IPS DF 19.7 (cell line): ENCODE measurements around the gene LAYN.
A peak's percentile ranks its signal among the peaks of the same experiment; 100 is the strongest.

Experiments
- DNase-seq: peaks from one replicate; pipeline ENCODE4 v3.0.0-alpha.2; 2013; ENCODE audit warnings: low read depth, low spot score

Gene LAYN

GRCh38 chr11:111540114-111540936 lies at the start of gene LAYN:
LAYN (plus strand) TSS chr11:111540720; CDS start chr11:111540844, 124 bp downstream.
- no peak for DNase-seq

- DNase-seq = no peak
Measured at GRCh38 chr11:111494040-111494439, 46.5 kb upstream of the LAYN start.

- no peak for DNase-seq
Measured at GRCh38 chr11:111499483-111499882, 41.0 kb upstream of the LAYN start.

DNA sequence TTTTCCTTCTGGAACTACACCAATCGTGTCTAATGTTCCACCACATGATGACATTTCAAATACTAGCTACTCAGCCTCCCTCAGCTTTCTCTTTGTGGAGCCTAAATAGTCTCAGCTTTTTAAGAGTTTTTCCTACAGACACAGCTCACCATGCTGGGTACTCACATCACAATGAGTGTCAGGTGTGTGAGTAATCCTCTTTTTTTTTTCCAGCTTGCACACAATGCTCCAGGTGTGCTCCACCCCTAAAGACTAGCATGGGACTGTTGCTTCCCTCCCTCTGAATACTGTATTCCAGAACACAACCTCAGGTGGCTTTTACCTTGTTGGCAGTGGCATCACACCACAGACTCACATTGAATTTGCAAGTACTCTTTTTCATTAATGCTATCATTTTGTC lies 40.0 kb upstream of the LAYN start:
- DNase-seq = no peak

DNA sequence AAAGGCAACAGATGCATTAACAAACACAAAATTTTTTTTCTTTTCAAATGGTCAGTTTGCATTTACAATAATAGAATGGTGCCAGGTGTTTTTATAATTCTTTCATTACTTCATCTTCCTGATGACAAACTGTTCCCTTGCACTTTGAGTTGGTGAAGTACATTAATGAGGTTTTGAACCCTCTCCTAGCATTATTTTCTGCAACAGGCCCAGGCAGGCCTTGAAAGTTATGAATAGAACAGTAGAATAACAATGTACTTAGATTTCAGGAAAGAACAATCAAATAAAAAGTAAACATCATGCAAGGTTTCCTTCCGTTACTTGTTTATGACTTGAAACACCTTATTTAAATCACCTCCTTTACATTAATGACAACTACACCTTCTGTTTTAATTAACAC lies 37.9 kb upstream of the LAYN start:
- DNase-seq = no peak

DNA sequence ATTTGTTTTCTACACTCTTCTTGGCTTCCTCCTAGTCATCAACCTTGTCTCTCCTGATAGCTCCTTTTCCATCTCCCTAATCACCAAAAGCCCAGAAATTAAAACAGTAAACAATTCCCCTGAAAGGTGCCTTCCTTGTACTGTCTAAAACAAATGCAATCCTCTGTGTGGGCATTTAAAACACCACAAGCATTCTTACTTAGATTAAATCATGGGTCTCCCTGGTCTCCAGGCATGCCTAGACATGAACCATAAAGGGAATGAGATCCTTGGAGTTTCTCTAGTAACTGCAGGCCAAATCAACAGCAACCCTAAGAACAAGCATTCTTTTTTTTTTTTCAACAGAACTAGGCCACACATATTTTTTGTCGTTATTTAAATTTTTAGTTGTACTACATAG lies 30.2 kb upstream of the LAYN start:
- DNase-seq = no peak

DNA sequence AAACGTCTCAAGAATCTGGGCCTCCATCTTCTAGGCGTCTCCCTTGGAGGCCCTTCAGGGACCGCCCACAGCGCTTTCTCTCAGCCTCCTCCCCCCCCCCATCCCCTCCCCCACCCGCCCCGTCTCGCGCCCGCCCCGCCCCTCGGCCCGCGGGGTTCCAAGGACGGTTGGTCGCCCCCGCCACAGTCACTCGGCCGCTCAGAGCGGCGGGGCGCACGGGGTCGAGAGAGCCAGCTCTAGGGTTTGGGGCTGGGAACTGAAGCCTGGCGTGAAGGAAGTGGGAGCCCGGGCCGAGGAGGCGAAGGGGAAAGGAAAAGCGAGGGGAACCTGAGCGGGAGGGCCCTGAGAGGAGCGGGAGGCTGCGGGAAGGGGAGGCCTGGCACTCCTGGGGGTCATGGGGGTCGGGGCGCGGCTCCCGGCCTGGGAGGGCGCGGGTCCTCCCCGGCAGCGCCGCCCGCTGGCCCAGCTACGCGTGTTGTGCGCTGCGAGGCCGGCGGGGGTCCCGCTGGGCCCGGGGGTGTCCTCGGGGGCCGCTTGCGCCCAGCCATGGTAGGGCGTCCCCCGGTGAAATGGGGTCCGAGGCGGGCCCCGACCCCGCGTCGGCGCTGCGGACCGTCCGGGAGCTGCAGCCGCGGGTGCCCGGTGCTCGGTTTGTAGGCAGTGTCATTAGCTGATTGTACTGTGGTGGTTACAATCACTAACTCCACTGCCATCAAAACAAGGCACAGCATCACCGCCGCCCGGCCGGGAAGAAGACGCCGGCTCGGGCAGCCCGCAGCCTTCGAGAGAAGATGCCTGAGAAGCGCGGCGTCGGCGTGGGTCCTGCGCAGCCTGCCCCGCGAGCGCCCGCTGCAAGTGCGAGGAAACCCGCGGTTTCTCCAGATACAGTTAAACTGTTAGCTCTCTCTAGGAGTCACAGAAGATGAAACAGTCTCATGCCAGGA lies 28.0 kb upstream of the LAYN start, which contains the start of gene BTG4:
TSS of gene BTG4 (minus strand) at position 91 of the 944 bp plus-strand sequence. CDS start 13,610 bp downstream, outside the sequence.
- DNase-seq = no peak

GRCh38 chr11:111513240-111513605 lies 27.3 kb upstream of the LAYN start:
- no peak for DNase-seq

GRCh38 chr11:111514216-111515031 lies 26.1 kb upstream of the LAYN start, which contains the start of gene HOATZ:
HOATZ (plus strand) TSS chr11:111514778; CDS start chr11:111514785, 7 bp downstream.
- peak; percentile 33 for DNase-seq

DNA sequence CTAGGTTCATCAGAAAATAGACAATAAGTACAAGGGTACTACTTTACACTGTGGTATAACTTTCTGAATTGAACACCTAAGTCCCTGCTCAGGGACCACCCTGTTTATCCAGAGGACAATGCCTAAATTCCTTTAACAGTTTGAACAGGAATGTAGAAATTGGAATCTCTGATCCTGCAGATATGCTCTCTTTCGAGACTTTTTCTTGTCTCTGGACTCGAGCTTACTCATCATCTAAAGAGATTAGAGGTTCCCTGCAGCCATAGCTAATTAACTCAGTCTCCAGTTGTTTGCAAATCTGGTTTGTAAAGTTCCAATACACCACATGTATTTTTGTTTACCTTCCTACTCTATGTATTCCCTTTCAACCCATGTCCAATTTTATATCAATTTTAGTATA lies 24.9 kb upstream of the LAYN start:
- DNase-seq = no peak

- no peak for DNase-seq
Measured at GRCh38 chr11:111518668-111519067, 21.9 kb upstream of the LAYN start.

DNA sequence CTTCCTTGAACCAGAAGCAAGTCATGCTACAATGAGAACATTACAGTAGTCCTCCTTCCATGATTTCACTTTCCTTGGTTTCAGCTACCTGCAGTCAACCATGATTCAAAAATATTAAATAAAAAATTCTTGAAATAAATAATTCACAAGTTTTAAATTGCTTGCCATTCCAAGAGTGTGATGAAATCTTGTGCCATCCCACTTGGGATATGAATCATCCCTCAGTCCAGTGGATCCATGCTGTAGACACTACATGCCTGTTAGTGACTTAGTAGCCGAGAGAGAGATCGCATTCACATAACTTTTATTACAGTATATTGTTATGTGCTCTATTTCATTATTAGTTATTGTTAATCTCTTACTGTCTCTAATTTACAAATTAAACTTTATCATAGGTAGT lies 20.0 kb upstream of the LAYN start:
- DNase-seq = no peak

DNA sequence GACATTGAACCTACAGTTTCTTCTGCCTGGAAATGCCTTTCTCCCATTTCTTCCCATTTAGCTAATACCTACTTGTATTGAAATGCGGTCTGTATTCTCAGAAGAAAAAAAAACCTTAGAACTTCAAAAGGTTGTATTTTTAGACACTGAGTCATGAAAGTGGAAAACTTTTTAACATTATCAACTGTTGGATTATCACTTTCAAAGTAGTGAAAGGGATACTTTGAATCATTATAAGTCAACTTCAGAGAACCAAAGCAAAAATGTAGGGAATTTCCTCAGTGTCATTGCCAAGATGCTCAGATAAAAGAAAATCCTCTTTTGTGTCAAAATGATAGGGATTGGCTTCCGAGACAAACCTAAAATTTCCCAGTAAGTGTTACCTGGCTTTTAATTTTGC lies 19.4 kb upstream of the LAYN start:
- no peak for DNase-seq

- no peak for DNase-seq
Measured at GRCh38 chr11:111522426-111522825, 18.1 kb upstream of the LAYN start.

DNA sequence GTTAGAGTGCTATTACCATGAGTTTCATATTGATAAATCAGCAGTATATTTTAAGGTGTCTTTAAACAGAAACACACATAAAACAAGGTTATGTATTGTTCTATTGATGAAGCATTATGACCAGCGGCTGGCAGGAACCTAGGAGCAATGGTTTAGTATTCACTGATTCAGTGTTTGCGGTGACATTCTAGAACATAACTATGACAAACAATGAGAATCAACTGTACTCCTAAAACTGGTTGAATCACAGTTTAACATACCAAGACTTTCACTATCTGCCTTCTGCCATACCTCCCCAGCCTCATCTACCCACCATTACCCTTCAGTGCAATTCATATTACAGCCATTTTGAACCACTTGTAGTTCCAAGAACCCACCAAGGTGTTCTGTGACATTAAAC lies 17.2 kb upstream of the LAYN start:
- DNase-seq = no peak

DNA sequence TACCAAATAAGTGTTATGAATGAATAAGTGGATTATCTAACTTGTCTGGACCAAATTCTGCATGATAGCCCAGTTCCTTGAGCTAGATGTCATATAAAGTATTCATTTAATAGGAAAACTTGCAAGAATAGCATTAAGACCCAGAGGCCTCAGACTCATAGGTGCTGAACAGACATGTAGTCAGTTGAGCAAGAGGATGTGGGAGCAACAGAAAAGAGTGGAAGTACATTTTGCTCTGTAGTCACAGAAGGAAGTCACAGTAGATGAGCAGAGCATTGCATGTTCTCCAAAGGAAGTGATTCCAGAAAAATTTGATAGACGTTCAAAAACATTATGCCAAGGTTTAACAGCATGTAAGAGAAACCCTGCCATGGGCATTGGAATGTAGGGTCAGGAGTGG lies 16.5 kb upstream of the LAYN start:
- DNase-seq = no peak

GRCh38 chr11:111525456-111525855 lies 15.1 kb upstream of the LAYN start:
- no peak for DNase-seq

DNA sequence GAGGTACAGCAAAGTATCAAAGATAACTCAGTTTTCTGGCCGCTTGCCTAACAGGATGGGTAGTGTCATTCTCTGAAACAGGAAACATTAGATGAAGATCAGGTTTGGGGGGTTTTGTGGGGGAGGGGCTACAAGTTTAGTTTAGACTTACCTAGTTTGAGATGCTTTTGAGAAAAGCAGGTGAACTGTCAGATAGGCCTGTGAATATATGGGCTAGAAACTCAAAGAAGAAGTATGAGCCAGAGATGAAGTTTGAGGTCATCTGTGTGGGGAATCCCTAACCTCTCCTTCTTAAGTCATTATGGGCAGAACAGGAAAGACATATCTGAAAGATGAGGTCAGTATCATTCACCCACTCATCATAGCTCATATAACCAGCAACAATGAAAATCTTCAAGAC lies 14.0 kb upstream of the LAYN start:
- DNase-seq = no peak

DNA sequence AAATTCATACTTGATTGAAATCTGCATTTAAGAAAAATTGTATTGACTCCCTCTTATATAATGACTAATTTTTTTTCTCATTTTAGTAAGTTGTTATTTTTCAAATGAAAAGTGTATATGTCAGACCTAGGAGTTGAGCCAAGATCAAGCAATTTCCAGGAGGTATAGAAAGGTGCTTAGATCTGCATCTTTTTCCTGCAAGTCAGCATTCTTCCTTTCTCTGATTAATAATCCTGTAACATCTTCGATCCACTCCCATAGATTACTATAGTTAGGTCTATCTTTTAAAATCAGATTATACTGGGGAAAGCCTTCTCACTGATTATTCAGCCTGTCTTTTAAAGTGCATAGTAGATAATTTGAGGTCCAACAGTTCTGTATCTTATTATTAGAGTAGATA lies 13.2 kb upstream of the LAYN start:
- DNase-seq = no peak

GRCh38 chr11:111528557-111528956 lies 12.0 kb upstream of the LAYN start:
- no peak for DNase-seq

GRCh38 chr11:111530091-111530490 lies 10.4 kb upstream of the LAYN start:
- no peak for DNase-seq

DNA sequence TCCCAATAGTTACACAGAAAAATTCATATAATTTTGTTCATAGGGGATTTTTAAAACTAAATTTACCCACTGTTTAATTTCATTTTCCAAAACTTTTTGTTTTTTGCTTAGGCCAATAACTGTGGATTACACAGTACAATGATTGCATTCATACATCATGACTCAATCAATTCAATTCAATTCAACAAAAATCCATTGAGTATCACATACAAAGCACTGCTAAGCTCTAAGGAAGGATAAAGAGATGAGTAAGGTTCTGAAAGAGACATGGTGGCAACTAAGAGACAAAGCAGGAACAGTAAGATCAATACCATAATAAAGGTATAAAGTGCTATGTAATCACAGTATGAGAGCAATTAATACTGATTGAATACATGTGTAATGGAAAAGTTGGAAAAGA lies 9.4 kb upstream of the LAYN start:
- DNase-seq = no peak
